Karpas-422 (cell line): ENCODE measurements around the gene PCNT. TPM values are rescaled to one million over a fixed set of nuclear protein-coding genes. Genes with fewer than 3 reads are reported as not detected.
"Not testable (repeated sequence)": the region's sequence is repeated elsewhere in the genome, so short reads cannot be mapped to it uniquely, and the experiment has no call there.

Source experiments
- DNase-seq: peaks from one replicate; pipeline ENCODE4 v3.0.0-alpha.2; 2015
- H2AFZ ChIP-seq: fragments of 200-600 bp; sonication (generic); 2 replicates; pipeline ENCODE4 v1.6.1; 2014; ENCODE audit warnings: antibody characterized with exemption, low read length, mixed read lengths
- H3K27ac ChIP-seq: fragments of 200-600 bp; sonication (generic); 2 replicates; pipeline ENCODE4 v1.5.1; 2014; ENCODE audit warnings: mild to moderate bottlenecking, low read length, moderate library complexity
- H3K27me3 ChIP-seq: fragments of 200-600 bp; sonication (generic); 2 replicates; pipeline ENCODE4 v1.6.1; 2014; ENCODE audit warnings: low read length, mixed read lengths
- H3K36me3 ChIP-seq: fragments of 200-600 bp; sonication (generic); 2 replicates; pipeline ENCODE4 v1.6.1; 2014; ENCODE audit warnings: low read length, mixed read lengths; ENCODE audit not compliant: insufficient read depth
- H3K4me1 ChIP-seq: fragments of 200-600 bp; sonication (generic); 2 replicates; pipeline ENCODE4 v1.6.1; 2014; ENCODE audit warnings: mild to moderate bottlenecking, low read length, mixed read lengths
- H3K4me2 ChIP-seq: fragments of 200-600 bp; sonication (generic); 2 replicates; pipeline ENCODE4 v1.6.1; 2014; ENCODE audit warnings: low read length, low read depth, mild to moderate bottlenecking; ENCODE audit not compliant: poor library complexity, severe bottlenecking
- H3K4me3 ChIP-seq: fragments of 200-600 bp; sonication (generic); 2 replicates; pipeline ENCODE4 v1.5.1; 2014; ENCODE audit warnings: mild to moderate bottlenecking, antibody characterized with exemption, low read length, mixed read lengths
- H3K79me2 ChIP-seq: fragments of 200-600 bp; sonication (generic); 2 replicates; pipeline ENCODE4 v1.6.1; 2014; ENCODE audit warnings: mild to moderate bottlenecking, low read length, mixed read lengths
- H3K9ac ChIP-seq: fragments of 200-600 bp; sonication (generic); 2 replicates; pipeline ENCODE4 v1.6.0; 2014; ENCODE audit warnings: low read length
- H3K9me2 ChIP-seq: fragments of 200-600 bp; sonication (generic), shearing (Covaris generic); replicated peaks from 2 replicates; pipeline ENCODE4 v1.6.0; 2014; ENCODE audit warnings: mild to moderate bottlenecking, low read length, moderate library complexity; ENCODE audit not compliant: insufficient read depth
- H3K9me3 ChIP-seq: fragments of 300-700, 200-600 bp; sonication (generic); 2 replicates; pipeline ENCODE4 v1.6.1; 2014; ENCODE audit warnings: low read length, mixed read lengths
- H4K20me1 ChIP-seq: fragments of 200-600 bp; sonication (generic); 2 replicates; pipeline ENCODE4 v1.6.1; 2014; ENCODE audit warnings: mild to moderate bottlenecking, antibody characterized with exemption, low read length, low read depth; ENCODE audit not compliant: insufficient read depth
- total RNA-seq: library from RNA; depleted of rRNA; stranded (reverse); fragments of >200 nt; shearing (Covaris generic); gene quantifications from 2 replicates; pipeline ENCODE4 v1.2.3, GENCODE V29; 2014; ENCODE audit warnings: low replicate concordance

PCNT gene
- total RNA-seq, 1 experiment from 2014 or later, result 31.5 TPM

DNA sequence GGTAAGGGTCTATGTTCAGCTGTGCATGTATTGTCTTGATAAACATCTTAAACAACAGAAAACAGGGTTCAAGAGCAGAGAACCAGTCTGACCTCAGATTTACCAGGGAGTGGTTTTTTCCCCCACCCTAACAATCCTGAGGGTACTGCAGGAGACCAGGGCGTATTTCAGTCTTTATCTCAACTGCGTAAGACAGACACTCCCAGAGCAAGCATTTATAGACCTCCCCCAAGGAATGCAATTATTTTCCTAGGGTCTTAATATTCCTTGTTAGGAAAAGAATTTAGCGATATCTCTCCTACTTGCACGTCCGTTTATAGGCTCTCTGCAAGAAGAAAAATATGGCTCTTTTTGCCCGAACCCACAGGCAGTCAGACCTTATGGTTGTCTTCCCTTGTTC is 124.9 kb downstream of the PCNT start:
- not testable (repeated sequence) for H3K9me2 ChIP-seq, H2AFZ ChIP-seq, H3K9ac ChIP-seq, H3K27ac ChIP-seq, H3K4me1 ChIP-seq, H4K20me1 ChIP-seq, H3K4me3 ChIP-seq, H3K27me3 ChIP-seq, H3K9me3 ChIP-seq, DNase-seq, H3K4me2 ChIP-seq
- peaks cover 38% of the 10 kb centered on the region for H3K36me3 ChIP-seq
- H3K79me2 ChIP-seq, result peaks cover 53% of the 10 kb centered on the region

DNA sequence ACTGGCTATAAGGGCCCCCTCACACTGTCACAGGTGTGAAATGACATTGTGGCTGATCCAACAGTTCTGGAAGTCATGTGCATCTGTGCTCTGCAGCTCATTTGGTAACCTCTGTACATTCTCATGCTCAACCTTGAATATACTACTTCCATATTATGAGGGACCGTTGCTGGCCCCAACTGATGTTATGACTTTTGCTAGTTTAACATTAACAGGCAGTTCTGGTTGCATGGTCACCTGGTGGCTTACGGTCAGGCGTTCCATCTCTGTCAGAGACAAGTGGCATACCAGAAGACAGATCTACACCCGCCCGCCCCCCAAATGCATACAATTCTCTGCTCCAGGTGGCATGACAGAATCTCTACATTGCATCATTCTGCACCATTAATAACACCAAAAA is 128.8 kb downstream of the PCNT start:
- H3K9me3 ChIP-seq, result no peaks in the 10 kb centered on the region; the same call in 1 of the 2 replicates
- H2AFZ ChIP-seq, result no peak overlapping the region
- peaks cover 13% of the 10 kb centered on the region for H3K4me1 ChIP-seq
- peaks cover 53% of the 10 kb centered on the region for H3K36me3 ChIP-seq
- no peaks in the 10 kb centered on the region for H3K27me3 ChIP-seq
- no peak overlapping the region for H3K4me2 ChIP-seq
- no peak overlapping the region for H3K4me3 ChIP-seq
- DNase-seq, result no peak
- no peaks in the 10 kb centered on the region for H3K9me2 ChIP-seq
- peaks cover 83% of the 10 kb centered on the region for H3K79me2 ChIP-seq
- no peak overlapping the region for H3K9ac ChIP-seq
- no peaks in the 10 kb centered on the region for H4K20me1 ChIP-seq
- H3K27ac ChIP-seq, result no peak overlapping the region

DNA sequence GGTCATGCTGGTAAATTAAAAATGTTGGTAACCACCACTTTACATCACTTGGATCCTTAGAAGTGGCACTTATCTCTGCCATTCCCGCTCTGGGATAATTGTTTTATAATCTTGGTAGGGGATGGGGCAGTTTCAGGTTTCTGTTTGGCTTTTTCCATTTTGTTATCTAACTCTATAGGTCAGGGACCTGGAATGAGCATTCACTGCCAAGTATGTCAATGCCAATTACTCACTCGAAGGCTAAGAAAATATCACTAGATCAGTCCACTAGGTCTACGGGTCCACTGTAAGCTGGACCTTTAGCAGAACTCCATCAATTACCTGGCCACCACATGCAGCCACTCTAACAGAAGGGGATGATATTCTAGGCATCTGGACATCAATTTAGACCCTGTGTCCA is 130.2 kb downstream of the PCNT start:
- DNase-seq, result no peak
- H4K20me1 ChIP-seq, result no peaks in the 10 kb centered on the region
- no peak overlapping the region for H2AFZ ChIP-seq
- no peak overlapping the region for H3K4me3 ChIP-seq
- peaks cover 53% of the 10 kb centered on the region for H3K36me3 ChIP-seq
- H3K79me2 ChIP-seq, result peaks cover 89% of the 10 kb centered on the region
- no peaks in the 10 kb centered on the region for H3K9me2 ChIP-seq
- H3K4me1 ChIP-seq, result peaks cover 14% of the 10 kb centered on the region
- no peak overlapping the region for H3K4me2 ChIP-seq
- H3K9ac ChIP-seq, result no peak overlapping the region
- H3K27ac ChIP-seq, result no peak overlapping the region
- H3K27me3 ChIP-seq, result no peaks in the 10 kb centered on the region
- H3K9me3 ChIP-seq, result no peaks in the 10 kb centered on the region; the same call in 1 of the 2 replicates

DNA sequence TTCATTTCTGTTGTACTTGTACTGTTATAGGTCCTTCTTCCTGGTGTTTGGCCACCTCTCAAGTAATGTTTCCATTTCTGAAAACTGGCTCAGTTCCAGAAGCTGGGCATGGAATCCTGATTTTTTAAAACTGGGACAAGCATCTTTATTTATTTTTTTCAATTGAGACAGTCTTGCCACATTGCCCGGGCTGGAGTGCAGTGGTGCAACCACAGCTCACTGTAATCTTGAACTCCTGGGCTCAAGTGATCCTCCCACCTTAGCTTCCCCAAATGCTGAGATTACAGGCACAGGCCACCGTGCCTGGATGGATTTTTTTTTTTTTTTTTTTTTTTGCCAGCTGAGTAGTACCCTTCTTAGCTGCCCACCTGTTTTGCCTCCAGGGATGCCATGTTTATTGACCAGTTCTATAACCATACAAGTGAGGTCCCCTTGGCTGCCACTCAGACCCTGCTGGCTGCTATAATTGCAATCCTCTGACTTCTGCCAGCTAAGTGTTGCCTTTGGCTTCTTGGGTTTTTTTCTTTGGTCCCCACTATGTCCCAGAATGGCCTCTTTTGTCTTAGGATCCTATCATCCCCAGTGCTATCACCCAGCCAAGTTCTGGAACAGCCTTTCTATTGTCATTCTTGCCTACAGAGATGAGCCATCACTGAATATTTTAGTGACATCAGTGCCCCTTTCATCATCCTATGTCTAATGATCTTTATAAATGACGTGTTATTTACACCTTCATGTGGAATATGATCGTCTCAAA is 130.9 kb downstream of the PCNT start:
- H2AFZ ChIP-seq, result no peak overlapping the region
- no peak overlapping the region for H3K4me2 ChIP-seq
- peaks cover 17% of the 10 kb centered on the region for H3K4me1 ChIP-seq
- peaks cover 50% of the 10 kb centered on the region for H3K36me3 ChIP-seq
- H3K79me2 ChIP-seq, result peaks cover 92% of the 10 kb centered on the region
- no peaks in the 10 kb centered on the region; the same call in 1 of the 2 replicates for H3K9me3 ChIP-seq
- no peak overlapping the region for H3K27ac ChIP-seq
- H4K20me1 ChIP-seq, result no peaks in the 10 kb centered on the region
- no peak for DNase-seq
- no peak overlapping the region for H3K4me3 ChIP-seq
- no peaks in the 10 kb centered on the region for H3K9me2 ChIP-seq
- H3K9ac ChIP-seq, result no peak overlapping the region
- no peaks in the 10 kb centered on the region for H3K27me3 ChIP-seq

DNA sequence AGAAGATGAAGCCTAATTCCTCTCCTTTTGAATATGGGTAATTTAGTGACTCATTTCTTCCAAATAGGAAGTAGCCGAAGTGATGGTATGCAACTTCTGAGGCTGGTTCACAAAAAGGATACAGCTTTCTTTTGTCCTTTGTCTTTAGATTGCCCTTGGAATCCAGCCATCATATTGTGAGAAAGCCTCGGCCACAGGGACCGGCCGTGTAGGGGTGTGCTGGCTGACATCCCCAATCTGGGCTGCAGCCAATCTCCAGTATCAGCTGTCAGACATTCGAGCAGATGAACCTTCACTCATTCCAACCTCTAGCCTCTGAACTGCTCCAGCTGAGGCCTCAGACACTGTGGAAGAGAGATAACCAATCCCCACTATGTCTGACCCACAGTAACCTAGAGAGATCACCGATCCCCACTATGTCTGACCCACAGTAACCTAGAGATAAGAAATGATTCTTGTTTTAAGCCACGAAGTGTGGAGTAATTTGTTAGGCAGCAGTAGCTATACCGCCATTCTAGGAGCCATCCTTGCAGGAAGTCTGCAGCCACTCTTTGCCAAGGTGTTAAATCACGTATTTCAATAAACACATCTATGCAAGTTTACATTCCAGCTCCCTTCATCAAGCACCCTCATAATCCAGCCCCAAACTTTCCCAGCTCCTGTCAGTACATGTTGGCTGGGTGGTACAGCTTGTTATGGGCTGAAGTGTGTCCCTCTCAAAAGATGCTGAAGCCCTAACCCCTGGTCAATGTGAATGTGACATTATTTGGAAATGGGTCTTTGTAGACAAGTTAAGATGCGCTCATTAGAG is 131.8 kb downstream of the PCNT start:
- peak overlapping the region; percentile 82 for H3K4me2 ChIP-seq
- H3K27me3 ChIP-seq, result no peaks in the 10 kb centered on the region
- H3K9ac ChIP-seq, result no peak overlapping the region
- 0 out of 2 replicates have a peak overlapping the region, but pooled peaks have one; percentile 71 for H3K4me3 ChIP-seq
- H3K9me3 ChIP-seq, result no peaks in the 10 kb centered on the region; the same call in 1 of the 2 replicates
- DNase-seq, result no peak
- no peaks in the 10 kb centered on the region for H3K9me2 ChIP-seq
- no peak overlapping the region for H3K27ac ChIP-seq
- no peak overlapping the region for H2AFZ ChIP-seq
- peaks cover 24% of the 10 kb centered on the region for H3K4me1 ChIP-seq
- H4K20me1 ChIP-seq, result no peaks in the 10 kb centered on the region
- H3K36me3 ChIP-seq, result peaks cover 42% of the 10 kb centered on the region
- H3K79me2 ChIP-seq, result peaks cover 93% of the 10 kb centered on the region

DNA sequence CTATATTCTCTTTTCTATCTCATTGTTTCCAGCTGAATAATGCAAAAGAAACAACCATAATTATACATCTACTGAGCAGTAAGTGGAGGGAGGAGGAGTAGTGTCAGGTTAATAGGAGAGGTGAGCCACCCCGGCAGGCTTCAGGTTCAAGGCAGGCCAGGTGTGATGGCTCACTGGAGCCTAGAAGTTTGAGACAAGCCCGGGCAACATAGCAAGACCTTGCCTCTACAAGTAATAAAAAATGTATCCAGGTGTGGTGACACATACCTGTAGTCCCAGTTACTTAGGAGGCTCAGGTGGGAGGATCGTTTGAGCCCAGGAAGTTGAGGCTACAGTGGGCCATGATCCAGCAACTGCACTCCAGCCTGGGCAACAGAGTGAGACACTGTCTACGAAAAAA is 132.8 kb downstream of the PCNT start:
- Histone ChIP-seq H3K4me3 (peak overlapping the region; percentile 71), H3K4me2 (peak overlapping the region; percentile 82), H3K9ac (peak overlapping the region; percentile 99; the same call in 1 of the 2 replicates), H3K79me2 (peaks cover 93% of the 10 kb centered on the region), H3K9me2 (no peaks in the 10 kb centered on the region), H3K9me3 (no peaks in the 10 kb centered on the region), H3K27ac (peak overlapping the region; percentile 84; the same call in 1 of the 2 replicates), H2AFZ (no peak overlapping the region), H4K20me1 (no peaks in the 10 kb centered on the region), H3K36me3 (peaks cover 36% of the 10 kb centered on the region), H3K27me3 (no peaks in the 10 kb centered on the region), H3K4me1 (peaks cover 27% of the 10 kb centered on the region)
- DNase-seq, result no peak

DNA sequence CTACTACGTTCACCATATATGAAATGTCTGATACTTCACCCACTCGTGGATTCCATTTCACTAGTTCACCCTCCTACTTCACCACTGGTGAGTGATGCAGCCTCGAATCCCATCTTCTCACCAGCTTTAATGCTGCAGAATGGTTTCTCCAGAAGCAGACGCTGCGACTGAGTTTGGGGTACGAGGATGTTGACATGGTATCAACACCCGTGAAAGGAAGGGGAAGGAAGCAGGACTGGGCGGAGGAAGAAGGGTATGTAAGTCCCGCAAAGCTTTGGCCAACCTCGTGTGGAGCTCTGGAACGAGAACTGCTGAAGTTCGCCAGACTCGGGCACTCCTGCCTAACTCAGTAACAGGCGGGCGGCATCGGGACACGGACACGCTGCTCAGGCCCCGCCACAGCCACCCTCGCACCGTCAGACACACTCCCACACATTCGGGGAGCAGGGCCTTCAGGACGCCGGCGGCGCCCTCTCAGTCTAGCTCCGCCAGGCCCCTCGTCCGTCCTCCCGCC is 133.9 kb downstream of the PCNT start:
- H3K27me3 ChIP-seq, result no peaks in the 10 kb centered on the region
- no peaks in the 10 kb centered on the region for H3K9me2 ChIP-seq
- peak overlapping the region; percentile 82 for H3K4me2 ChIP-seq
- no peaks in the 10 kb centered on the region for H4K20me1 ChIP-seq
- H3K9ac ChIP-seq, result peak overlapping the region; percentile 99
- peaks cover 29% of the 10 kb centered on the region for H3K36me3 ChIP-seq
- peak; percentile 81 for DNase-seq
- H3K9me3 ChIP-seq, result no peaks in the 10 kb centered on the region
- H2AFZ ChIP-seq, result no peak overlapping the region
- peak overlapping the region; percentile 84 for H3K27ac ChIP-seq
- H3K4me3 ChIP-seq, result peak overlapping the region; percentile 71
- H3K4me1 ChIP-seq, result peaks cover 27% of the 10 kb centered on the region
- H3K79me2 ChIP-seq, result peaks cover 93% of the 10 kb centered on the region
